K562 (cell line): ENCODE measurements around the gene SLC25A45. TPM values are rescaled to one million over a fixed set of nuclear protein-coding genes. Genes with fewer than 3 reads are reported as not detected.

Experiments used
- BACH1 ChIP-seq: fragments of 200-800 bp; sonication (Bioruptor generic); IDR thresholded peaks from 2 replicates; pipeline ENCODE4 v1.6.1; 2016; ENCODE audit warnings: missing genetic modification characterization, missing compliant biosample characterization
- DEAF1 ChIP-seq: fragments of 450-650 bp; formaldehyde crosslinking; IDR thresholded peaks from 2 replicates; pipeline ENCODE4 v1.4.0; 2020; ENCODE audit warnings: mild to moderate bottlenecking, moderate library complexity
- E2F4 ChIP-seq: sonication (generic); formaldehyde crosslinking; IDR thresholded peaks from 2 replicates; pipeline ENCODE4 v1.8.0; 2022; ENCODE audit warnings: mild to moderate bottlenecking, low read depth, missing genetic modification reagents
- ELF4 ChIP-seq: fragments of 450-650 bp; formaldehyde crosslinking; IDR thresholded peaks from 2 replicates; pipeline ENCODE4 v1.4.0; 2022; ENCODE audit warnings: missing genetic modification characterization
- FOXJ3 ChIP-seq: sonication (generic); formaldehyde crosslinking; IDR thresholded peaks from 2 replicates; pipeline ENCODE4 v1.4.0; 2020; ENCODE audit warnings: mild to moderate bottlenecking, missing genetic modification reagents
- FOXP4 ChIP-seq: sonication (generic); formaldehyde crosslinking; IDR thresholded peaks from 2 replicates; pipeline ENCODE4 v1.8.0; 2022; ENCODE audit warnings: mild to moderate bottlenecking, missing genetic modification reagents, borderline replicate concordance
- GTF2F1 ChIP-seq: IDR thresholded peaks from 2 replicates; pipeline ENCODE4 v1.6.1; 2011; ENCODE audit warnings: low read depth, low read length, improper control_type of control experiment
- HMG20A ChIP-seq: fragments of 450-650 bp; formaldehyde crosslinking; conservative IDR thresholded peaks from 2 replicates; pipeline ENCODE4 v1.4.0; 2020; ENCODE audit warnings: mild to moderate bottlenecking, mixed read lengths
- HOXB6 ChIP-seq: fragments of 250-450 bp; sonication (Bioruptor Pico); IDR thresholded peaks from 2 replicates; pipeline ENCODE4 v1.5.1; 2022; ENCODE audit warnings: mild to moderate bottlenecking, borderline replicate concordance
- MAX ChIP-seq: sonication (generic); formaldehyde crosslinking; IDR thresholded peaks from 2 replicates; pipeline ENCODE4 v1.9.0; 2022; ENCODE audit warnings: mild to moderate bottlenecking, missing genetic modification reagents
- MEIS2 ChIP-seq: fragments of 450-650 bp; IDR thresholded peaks from 2 replicates; pipeline ENCODE4 v1.6.1; 2014; ENCODE audit warnings: mild to moderate bottlenecking; ENCODE audit not compliant: partially characterized antibody
- PHF21A ChIP-seq: fragments of 450-650 bp; IDR thresholded peaks from 2 replicates; pipeline ENCODE4 v1.6.1; 2017; ENCODE audit warnings: low read depth, borderline replicate concordance
- POLR2AphosphoS2 ChIP-seq: IDR thresholded peaks from 2 replicates; pipeline ENCODE4 v1.6.1; 2012; ENCODE audit warnings: low read length, improper control_type of control experiment
- TSC22D4 ChIP-seq: fragments of 450-650 bp; IDR thresholded peaks from 2 replicates; pipeline ENCODE4 v1.6.1; 2016; ENCODE audit warnings: missing genetic modification characterization, missing biosample characterization, control low read depth
- ZBTB33 ChIP-seq: sonication (generic); formaldehyde crosslinking; IDR thresholded peaks from 2 replicates; pipeline ENCODE4 v1.8.1; 2023; ENCODE audit warnings: mild to moderate bottlenecking, missing genetic modification reagents
- ZBTB34 ChIP-seq: fragments of 250-450 bp; sonication (Bioruptor Pico); IDR thresholded peaks from 2 replicates; pipeline ENCODE4 v1.8.0; 2021; ENCODE audit warnings: mild to moderate bottlenecking, moderate library complexity
- ZNF124 ChIP-seq: sonication (generic); formaldehyde crosslinking; IDR thresholded peaks from 2 replicates; pipeline ENCODE4 v1.8.1; 2022; ENCODE audit warnings: missing genetic modification reagents
- ZNF217 ChIP-seq: sonication (generic); formaldehyde crosslinking; IDR thresholded peaks from 2 replicates; pipeline ENCODE4 v1.8.0; 2022; ENCODE audit warnings: mild to moderate bottlenecking, missing genetic modification reagents
- ZNF740 ChIP-seq, 3 experiments: fragments of 200-800 bp in 1 of 3; sonication (Bioruptor generic) in 1 of 3; sonication (generic) in 1 of 3; formaldehyde crosslinking in 1 of 3; IDR thresholded peaks; 2 replicates each; pipeline versions ENCODE4 v1.6.1 to v1.8.0; 2016 to 2022; ENCODE audit warnings: mild to moderate bottlenecking in 2 of 3, missing compliant biosample characterization in 2 of 3, missing genetic modification characterization in 2 of 3, missing genetic modification reagents in 1 of 3
- polyA plus RNA-seq, 8 experiments: library from polyadenylated mRNA; depleted of rRNA in 4 of 8; stranded (reverse) in 5 of 8; unstranded in 3 of 8; fragments of >200 nt; fragmentation: Nextera tagmentation in 2 of 8; fragmentation: Illumina TruSeq in 1 of 8; extraction: Ambion mirVana in 2 of 8; extraction: Trizol in 1 of 8; gene quantifications; 2 replicates each; pipeline versions ENCODE4 v1.2.1 to v1.2.3, GENCODE V29; 2011 to 2014; ENCODE audit warnings: inconsistent platforms in 1 of 8, missing spikeins in 1 of 8
- total RNA-seq, 7 experiments: library from RNA; depleted of rRNA in 6 of 7; stranded (reverse); fragments of >200 nt in 6 of 7; fragmentation: Illumina TruSeq in 2 of 7; extraction: Trizol in 2 of 7; gene quantifications; 2 replicates each; pipeline versions ENCODE4 v1.2.1 to v1.2.3, GENCODE V29; 2011 to 2021; ENCODE audit warnings: low replicate concordance in 1 of 7

SLC25A45 gene
- total and polyA plus RNA-seq, 9 of the 15 experiments (the other 6 are each of a cell fraction or from before 2014, with no cell fraction given), result 0.15 to 2.3 (median 0.68) TPM

- TF ChIP-seq FOXP4 (CRISPR knock-in tag), result no peak
- no peak for TF ChIP-seq E2F4 (CRISPR knock-in tag)
- no peak for TF ChIP-seq ZNF740 (CRISPR knock-in tag; IDR thresholded peaks at IDR 0.05)
- no peak for TF ChIP-seq ZNF740 (tag; IDR thresholded peaks at IDR 0.05)
- TF ChIP-seq ZNF124, result no peak
- TF ChIP-seq ZBTB34 (CRISPR knock-in tag), result no peak
- no peak for TF ChIP-seq MAX (CRISPR knock-in tag)
- TF ChIP-seq PHF21A, result no peak
- no peak for TF ChIP-seq POLR2AphosphoS2
- peak; percentile 81 for TF ChIP-seq MEIS2
- no peak for TF ChIP-seq ZNF217 (CRISPR knock-in tag)
- TF ChIP-seq FOXJ3 (CRISPR knock-in tag), result no peak
- TF ChIP-seq HOXB6 (CRISPR knock-in tag), result no peak
- no peak for TF ChIP-seq ELF4 (CRISPR knock-in tag)
- TF ChIP-seq ZBTB33 (CRISPR knock-in tag), result no peak
- TF ChIP-seq TSC22D4 (tag), result no peak
- TF ChIP-seq BACH1 (tag), result no peak
- no peak for TF ChIP-seq GTF2F1
- TF ChIP-seq DEAF1 (CRISPR knock-in tag), result no peak
- no peak for TF ChIP-seq HMG20A (CRISPR knock-in tag)
Measured at GRCh38 chr11:65381716-65382032, 772 bp downstream of the SLC25A45 start (continued).
